HepG2 (cell line): Measurements from ENCODE around the gene CCDC117. TPM values are rescaled to one million over a fixed set of nuclear protein-coding genes. Genes with fewer than 3 reads are reported as not detected.

ENCODE experiments used
- BRD4 ChIP-seq: sonication (generic); formaldehyde crosslinking; IDR thresholded peaks from 2 replicates; pipeline ENCODE4 v1.4.0; 2020; ENCODE audit warnings: missing genetic modification reagents
- CC2D1A ChIP-seq: sonication (generic); formaldehyde crosslinking; IDR thresholded peaks from 2 replicates; pipeline ENCODE4 v1.8.1; 2023; ENCODE audit warnings: mild to moderate bottlenecking, missing genetic modification reagents
- FOXP4 ChIP-seq: sonication (generic); formaldehyde crosslinking; IDR thresholded peaks from 2 replicates; pipeline ENCODE4 v1.4.0; 2020; ENCODE audit warnings: missing genetic modification reagents
- HNF4G ChIP-seq, 2 experiments: sonication (generic) in 1 of 2; formaldehyde crosslinking in 1 of 2; IDR thresholded peaks; 2 replicates each; pipeline versions ENCODE4 v1.4.0 to v1.6.1; 2011 to 2020; ENCODE audit warnings: borderline replicate concordance in 2 of 2, low read depth in 2 of 2, mild to moderate bottlenecking in 2 of 2, low read length in 1 of 2, missing genetic modification reagents in 1 of 2, moderate library complexity in 1 of 2
- KLF11 ChIP-seq: IDR thresholded peaks from 2 replicates; pipeline ENCODE4 v1.6.1; 2016; ENCODE audit warnings: missing compliant biosample characterization
- KMT2B ChIP-seq: IDR thresholded peaks from 2 replicates; pipeline ENCODE4 v1.6.1; 2016; ENCODE audit warnings: missing genetic modification reagents, missing compliant biosample characterization
- MED1 ChIP-seq: sonication (generic); formaldehyde crosslinking; IDR thresholded peaks from 2 replicates; pipeline ENCODE4 v1.4.0; 2020; ENCODE audit warnings: missing genetic modification reagents
- RNF2 ChIP-seq: fragments of 450-650 bp; conservative IDR thresholded peaks from 2 replicates; pipeline ENCODE4 v1.6.1; 2016; ENCODE audit warnings: low read depth
- SIX1 ChIP-seq: sonication (generic); formaldehyde crosslinking; IDR thresholded peaks from 2 replicates; pipeline ENCODE4 v1.4.0; 2020; ENCODE audit warnings: missing genetic modification reagents, borderline replicate concordance
- ZBTB7B ChIP-seq: sonication (generic); formaldehyde crosslinking; IDR thresholded peaks from 2 replicates; pipeline ENCODE4 v1.4.0; 2020; ENCODE audit warnings: missing genetic modification reagents
- ZC3H13 ChIP-seq: sonication (generic); formaldehyde crosslinking; IDR thresholded peaks from 2 replicates; pipeline ENCODE4 v1.8.1; 2023; ENCODE audit warnings: mild to moderate bottlenecking, missing genetic modification reagents, moderate library complexity
- ZNF101 ChIP-seq: sonication (generic); formaldehyde crosslinking; IDR thresholded peaks from 2 replicates; pipeline ENCODE4 v1.4.0; 2020; ENCODE audit warnings: mild to moderate bottlenecking, low read depth, missing genetic modification reagents, borderline replicate concordance
- ZNF121 ChIP-seq: sonication (generic); formaldehyde crosslinking; IDR thresholded peaks from 2 replicates; pipeline ENCODE4 v1.5.0; 2020; ENCODE audit warnings: mild to moderate bottlenecking, missing genetic modification reagents
- ZNF263 ChIP-seq: sonication (generic); formaldehyde crosslinking; IDR thresholded peaks from 2 replicates; pipeline ENCODE4 v1.4.0; 2020; ENCODE audit warnings: missing genetic modification reagents
- ZNF367 ChIP-seq: sonication (generic); formaldehyde crosslinking; IDR thresholded peaks from 2 replicates; pipeline ENCODE4 v1.4.0; 2020; ENCODE audit warnings: missing genetic modification reagents, borderline replicate concordance
- ZNF44 ChIP-seq: sonication (generic); formaldehyde crosslinking; IDR thresholded peaks from 2 replicates; pipeline ENCODE4 v1.5.1; 2020; ENCODE audit warnings: mild to moderate bottlenecking, missing genetic modification reagents
- ZNF737 ChIP-seq: sonication (generic); formaldehyde crosslinking; IDR thresholded peaks from 2 replicates; pipeline ENCODE4 v1.5.0; 2020; ENCODE audit warnings: missing genetic modification reagents, mild to moderate bottlenecking, borderline replicate concordance
- polyA plus RNA-seq, 8 experiments: library from polyadenylated mRNA; depleted of rRNA in 3 of 8; stranded (reverse) in 7 of 8; unstranded in 1 of 8; fragments of >200 nt; fragmentation: Illumina TruSeq in 4 of 8; extraction: Trizol in 4 of 8; gene quantifications; 2 replicates each; pipeline versions ENCODE4 v1.2.1 to v1.2.3, GENCODE V29; 2011 to 2016; ENCODE audit warnings: low read depth in 4 of 8, missing spikeins in 1 of 8, mixed read lengths in 1 of 8; ENCODE audit not compliant: insufficient read depth in 1 of 8
- total RNA-seq, 5 experiments: library from RNA; depleted of rRNA; stranded (reverse); fragments of >200 nt; fragmentation: Illumina TruSeq; extraction: Trizol; gene quantifications; 2 replicates each; pipeline ENCODE4 v1.2.3, GENCODE V29; 2016; ENCODE audit warnings: low read depth in 1 of 5
- TF ChIP-seq, protein P1 (sequence below): IDR thresholded peaks from 2 replicates; pipeline ENCODE4 v1.6.1; 2012; ENCODE audit warnings: inconsistent platforms
- TF ChIP-seq, protein P2 (sequence below): IDR thresholded peaks from 2 replicates; pipeline ENCODE4 v1.6.1; 2016; ENCODE audit warnings: low read depth, missing genetic modification reagents, missing compliant biosample characterization
- TF ChIP-seq, protein P3 (sequence below): sonication (generic); formaldehyde crosslinking; IDR thresholded peaks from 2 replicates; pipeline ENCODE4 v1.4.0; 2020; ENCODE audit warnings: mild to moderate bottlenecking, missing genetic modification reagents

The CCDC117 gene
- total and polyA plus RNA-seq, 2 of the 13 experiments (the other 11 are each of a cell fraction or from before 2014, with no cell fraction given) = 12.6 to 34.2 TPM

DNA sequence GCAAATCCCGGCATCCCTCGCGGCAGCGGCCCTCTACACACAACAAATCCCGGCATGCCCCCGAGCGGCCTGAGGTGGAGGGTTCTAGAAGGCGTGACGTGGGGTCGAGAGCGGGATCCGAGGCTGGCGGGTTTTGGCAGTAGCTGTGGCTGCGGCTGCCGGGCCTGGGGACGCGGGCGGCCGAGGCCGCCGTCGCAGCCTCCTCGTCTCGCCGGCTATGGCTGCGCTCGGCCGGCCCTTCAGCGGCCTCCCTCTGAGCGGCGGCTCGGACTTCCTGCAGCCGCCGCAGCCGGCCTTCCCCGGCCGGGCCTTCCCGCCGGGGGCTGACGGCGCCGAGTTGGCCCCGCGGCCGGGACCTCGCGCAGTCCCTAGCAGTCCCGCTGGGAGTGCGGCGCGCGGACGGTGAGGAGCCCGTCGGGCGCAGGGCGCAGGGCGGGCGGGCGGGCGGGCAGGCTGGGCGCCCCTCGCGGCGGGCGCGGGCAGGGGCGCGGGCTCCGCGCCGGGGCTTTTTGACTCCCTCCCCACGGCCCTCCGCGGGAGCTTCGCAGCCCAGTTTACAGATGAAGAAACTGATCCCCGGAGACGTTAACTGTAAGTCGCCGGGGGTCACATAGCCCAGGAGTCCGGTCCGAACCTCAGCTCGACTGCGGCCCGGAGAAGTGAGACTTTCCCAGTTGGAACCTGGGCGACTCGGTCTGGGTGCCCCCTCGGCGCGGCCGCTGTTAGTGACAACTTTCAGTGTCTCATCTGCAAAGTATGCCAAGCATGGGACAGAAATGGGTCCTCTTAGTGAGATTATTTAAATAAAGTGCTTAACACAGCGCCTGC is at the start of gene CCDC117 (continued):
- peak; percentile 81 for TF ChIP-seq FOXP4
- TF ChIP-seq, protein P1, sequence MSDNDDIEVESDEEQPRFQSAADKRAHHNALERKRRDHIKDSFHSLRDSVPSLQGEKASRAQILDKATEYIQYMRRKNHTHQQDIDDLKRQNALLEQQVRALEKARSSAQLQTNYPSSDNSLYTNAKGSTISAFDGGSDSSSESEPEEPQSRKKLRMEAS = peak; percentile 96
- peak; percentile 48; the same call in 1 of the 2 replicates for TF ChIP-seq MED1 (CRISPR knock-in tag)
- no peak for TF ChIP-seq ZC3H13 (CRISPR knock-in tag)
- no peak for TF ChIP-seq ZNF101
- TF ChIP-seq ZNF44 (CRISPR knock-in tag) = no peak
- TF ChIP-seq ZNF121 = no peak
- TF ChIP-seq, protein P2, sequence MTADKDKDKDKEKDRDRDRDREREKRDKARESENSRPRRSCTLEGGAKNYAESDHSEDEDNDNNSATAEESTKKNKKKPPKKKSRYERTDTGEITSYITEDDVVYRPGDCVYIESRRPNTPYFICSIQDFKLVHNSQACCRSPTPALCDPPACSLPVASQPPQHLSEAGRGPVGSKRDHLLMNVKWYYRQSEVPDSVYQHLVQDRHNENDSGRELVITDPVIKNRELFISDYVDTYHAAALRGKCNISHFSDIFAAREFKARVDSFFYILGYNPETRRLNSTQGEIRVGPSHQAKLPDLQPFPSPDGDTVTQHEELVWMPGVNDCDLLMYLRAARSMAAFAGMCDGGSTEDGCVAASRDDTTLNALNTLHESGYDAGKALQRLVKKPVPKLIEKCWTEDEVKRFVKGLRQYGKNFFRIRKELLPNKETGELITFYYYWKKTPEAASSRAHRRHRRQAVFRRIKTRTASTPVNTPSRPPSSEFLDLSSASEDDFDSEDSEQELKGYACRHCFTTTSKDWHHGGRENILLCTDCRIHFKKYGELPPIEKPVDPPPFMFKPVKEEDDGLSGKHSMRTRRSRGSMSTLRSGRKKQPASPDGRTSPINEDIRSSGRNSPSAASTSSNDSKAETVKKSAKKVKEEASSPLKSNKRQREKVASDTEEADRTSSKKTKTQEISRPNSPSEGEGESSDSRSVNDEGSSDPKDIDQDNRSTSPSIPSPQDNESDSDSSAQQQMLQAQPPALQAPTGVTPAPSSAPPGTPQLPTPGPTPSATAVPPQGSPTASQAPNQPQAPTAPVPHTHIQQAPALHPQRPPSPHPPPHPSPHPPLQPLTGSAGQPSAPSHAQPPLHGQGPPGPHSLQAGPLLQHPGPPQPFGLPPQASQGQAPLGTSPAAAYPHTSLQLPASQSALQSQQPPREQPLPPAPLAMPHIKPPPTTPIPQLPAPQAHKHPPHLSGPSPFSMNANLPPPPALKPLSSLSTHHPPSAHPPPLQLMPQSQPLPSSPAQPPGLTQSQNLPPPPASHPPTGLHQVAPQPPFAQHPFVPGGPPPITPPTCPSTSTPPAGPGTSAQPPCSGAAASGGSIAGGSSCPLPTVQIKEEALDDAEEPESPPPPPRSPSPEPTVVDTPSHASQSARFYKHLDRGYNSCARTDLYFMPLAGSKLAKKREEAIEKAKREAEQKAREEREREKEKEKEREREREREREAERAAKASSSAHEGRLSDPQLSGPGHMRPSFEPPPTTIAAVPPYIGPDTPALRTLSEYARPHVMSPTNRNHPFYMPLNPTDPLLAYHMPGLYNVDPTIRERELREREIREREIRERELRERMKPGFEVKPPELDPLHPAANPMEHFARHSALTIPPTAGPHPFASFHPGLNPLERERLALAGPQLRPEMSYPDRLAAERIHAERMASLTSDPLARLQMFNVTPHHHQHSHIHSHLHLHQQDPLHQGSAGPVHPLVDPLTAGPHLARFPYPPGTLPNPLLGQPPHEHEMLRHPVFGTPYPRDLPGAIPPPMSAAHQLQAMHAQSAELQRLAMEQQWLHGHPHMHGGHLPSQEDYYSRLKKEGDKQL = peak; percentile 21; the same call in 1 of the 2 replicates
- TF ChIP-seq SIX1 (CRISPR knock-in tag) = no peak
- TF ChIP-seq, protein P3, sequence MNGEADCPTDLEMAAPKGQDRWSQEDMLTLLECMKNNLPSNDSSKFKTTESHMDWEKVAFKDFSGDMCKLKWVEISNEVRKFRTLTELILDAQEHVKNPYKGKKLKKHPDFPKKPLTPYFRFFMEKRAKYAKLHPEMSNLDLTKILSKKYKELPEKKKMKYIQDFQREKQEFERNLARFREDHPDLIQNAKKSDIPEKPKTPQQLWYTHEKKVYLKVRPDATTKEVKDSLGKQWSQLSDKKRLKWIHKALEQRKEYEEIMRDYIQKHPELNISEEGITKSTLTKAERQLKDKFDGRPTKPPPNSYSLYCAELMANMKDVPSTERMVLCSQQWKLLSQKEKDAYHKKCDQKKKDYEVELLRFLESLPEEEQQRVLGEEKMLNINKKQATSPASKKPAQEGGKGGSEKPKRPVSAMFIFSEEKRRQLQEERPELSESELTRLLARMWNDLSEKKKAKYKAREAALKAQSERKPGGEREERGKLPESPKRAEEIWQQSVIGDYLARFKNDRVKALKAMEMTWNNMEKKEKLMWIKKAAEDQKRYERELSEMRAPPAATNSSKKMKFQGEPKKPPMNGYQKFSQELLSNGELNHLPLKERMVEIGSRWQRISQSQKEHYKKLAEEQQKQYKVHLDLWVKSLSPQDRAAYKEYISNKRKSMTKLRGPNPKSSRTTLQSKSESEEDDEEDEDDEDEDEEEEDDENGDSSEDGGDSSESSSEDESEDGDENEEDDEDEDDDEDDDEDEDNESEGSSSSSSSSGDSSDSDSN (CRISPR knock-in tag) = peak; percentile 36; the same call in 1 of the 2 replicates
- TF ChIP-seq ZNF367 (CRISPR knock-in tag) = no peak
- peak; percentile 50; the same call in 1 of the 2 replicates for TF ChIP-seq ZNF263 (CRISPR knock-in tag)
- no peak for TF ChIP-seq ZNF737 (CRISPR knock-in tag)
- TF ChIP-seq BRD4 (CRISPR knock-in tag) = no peak; the same call in 1 of the 2 replicates
- no peak for TF ChIP-seq CC2D1A (CRISPR knock-in tag)
- TF ChIP-seq ZBTB7B (CRISPR knock-in tag) = peak; percentile 43; the same call in 1 of the 2 replicates
- no peak for TF ChIP-seq HNF4G (IDR thresholded peaks at IDR 0.05; ENCODE audit: borderline replicate concordance, low read depth, low read length)
- TF ChIP-seq HNF4G (CRISPR knock-in tag; IDR thresholded peaks at IDR 0.05; ENCODE audit: borderline replicate concordance, low read depth) = no peak
- TF ChIP-seq KMT2B (CRISPR knock-in tag) = peak; percentile 89
- TF ChIP-seq RNF2 = no peak
- no peak for TF ChIP-seq KLF11 (CRISPR knock-in tag)
